ENCODE measurements around the gene VPS9D1.
"Not testable (repeated sequence)": the region's sequence is repeated elsewhere in the genome, so short reads cannot be mapped to it uniquely, and the experiment has no call there.

Gene VPS9D1

DNA sequence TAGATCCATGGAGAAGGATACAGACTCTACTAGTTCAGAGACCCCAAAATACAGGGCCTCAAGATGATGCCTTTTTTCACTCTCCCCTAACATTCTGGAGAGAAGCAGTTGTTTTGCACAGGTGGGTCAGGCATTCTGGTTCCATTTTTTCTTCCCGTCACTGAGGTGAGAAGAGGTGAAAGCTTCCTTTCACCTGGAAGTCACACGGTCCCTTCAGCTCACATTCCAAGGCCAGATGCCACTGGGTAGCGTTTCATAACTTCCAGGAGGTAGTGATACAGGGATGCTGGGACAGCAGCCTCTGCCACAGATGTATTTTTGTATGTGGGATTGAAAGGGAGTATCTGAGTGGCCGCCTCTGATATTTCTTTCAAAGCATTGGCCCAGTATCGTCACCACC lies 32.3 kb downstream of the VPS9D1 start:
- Histone ChIP-seq H3K27me3 (ENCODE audit: control insufficient read depth in 1 of 2, insufficient read depth in 2 of 2, low read length in 2 of 2) (no peaks in the 10 kb centered on the region), H3K27ac (ENCODE audit: low read depth, low read length) (no peak overlapping the region), H3K36me3 (ENCODE audit: insufficient read depth, low read length) (peaks cover 29% of the 10 kb centered on the region), H3K9me3 (ENCODE audit: low read length) (no peaks in the 10 kb centered on the region), H3K4me3 (ENCODE audit: low read depth in 1 of 2, low read length in 2 of 2) (no peak overlapping the region), H3K4me1 (ENCODE audit: insufficient read depth, low read length) (peaks cover 7% of the 10 kb centered on the region), H3K9ac (ENCODE audit: low read length) (no peak overlapping the region)

- Histone ChIP-seq H3K4me1 (ENCODE audit: insufficient read depth, low read length) (peaks cover 7% of the 10 kb centered on the region), H3K27me3 (ENCODE audit: control insufficient read depth in 1 of 2, insufficient read depth in 2 of 2, low read length in 2 of 2) (no peaks in the 10 kb centered on the region), H3K9ac (ENCODE audit: low read length) (peak overlapping the region; percentile 19), H3K9me3 (ENCODE audit: low read length) (no peaks in the 10 kb centered on the region), H3K4me3 (ENCODE audit: low read depth in 1 of 2, low read length in 2 of 2) (peak overlapping the region; percentile 76 to 78), H3K36me3 (ENCODE audit: insufficient read depth, low read length) (peaks cover 24% of the 10 kb centered on the region), H3K27ac (ENCODE audit: low read depth, low read length) (peak overlapping the region; percentile 87)
Observed at GRCh38 chr16:89687092-89687940, 33.4 kb downstream of the VPS9D1 start.

DNA sequence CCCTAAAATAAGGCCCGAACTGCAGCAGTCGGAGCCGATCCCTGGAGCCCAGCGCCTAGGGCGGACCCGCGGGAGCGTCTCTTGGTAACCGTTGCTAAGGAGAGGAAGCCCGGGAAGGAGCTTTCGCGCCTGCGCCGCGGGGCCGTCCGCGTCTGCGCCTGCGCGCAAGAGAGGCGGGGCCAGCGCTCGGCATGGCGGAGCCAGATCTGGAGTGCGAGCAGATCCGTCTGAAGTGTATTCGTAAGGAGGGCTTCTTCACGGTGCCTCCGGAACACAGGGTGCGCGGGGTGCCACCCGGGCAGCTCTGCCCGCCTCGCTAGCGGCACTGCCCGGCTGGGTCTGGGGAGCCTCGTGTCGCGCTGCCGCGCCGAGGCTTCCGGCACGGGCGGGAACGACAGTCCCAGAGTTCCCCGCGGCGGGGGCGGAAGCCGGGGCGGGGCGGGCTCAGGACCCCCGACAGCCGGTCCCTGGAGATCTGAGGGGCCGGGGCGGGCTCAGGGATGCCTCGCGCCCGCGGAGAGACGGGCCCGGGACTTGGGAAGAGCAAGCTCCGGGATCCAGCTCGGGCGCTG lies 34.1 kb downstream of the VPS9D1 start, which contains the start of gene CDK10:
Gene CDK10 (plus strand): TSS at position 170 of the 572 bp plus-strand sequence. CDS start 22 bp downstream, at position 192.
- H3K9ac ChIP-seq (ENCODE audit: low read length) = peak within 1 kb of the TSS; percentile 19
- peaks cover 17% of the 10 kb centered on the region for H3K36me3 ChIP-seq (ENCODE audit: insufficient read depth, low read length)
- H3K4me3 ChIP-seq (ENCODE audit: low read depth in 1 of 2, low read length in 2 of 2) = peak within 1 kb of the TSS; percentile 76 to 78
- peak within 1 kb of the TSS; percentile 87 for H3K27ac ChIP-seq (ENCODE audit: low read depth, low read length)
- H3K4me1 ChIP-seq (ENCODE audit: insufficient read depth, low read length) = peaks cover 7% of the 10 kb centered on the region
- H3K9me3 ChIP-seq (ENCODE audit: low read length) = no peaks in the 10 kb centered on the region
- H3K27me3 ChIP-seq (ENCODE audit: control insufficient read depth in 1 of 2, insufficient read depth in 2 of 2, low read length in 2 of 2) = no peaks in the 10 kb centered on the region

- H3K4me3 ChIP-seq (ENCODE audit: low read depth in 1 of 2, low read length in 2 of 2) = no peak overlapping the region
- H3K27ac ChIP-seq (ENCODE audit: low read depth, low read length) = no peak overlapping the region
- peaks cover 7% of the 10 kb centered on the region for H3K4me1 ChIP-seq (ENCODE audit: insufficient read depth, low read length)
- no peaks in the 10 kb centered on the region for H3K27me3 ChIP-seq (ENCODE audit: control insufficient read depth in 1 of 2, insufficient read depth in 2 of 2, low read length in 2 of 2)
- H3K9ac ChIP-seq (ENCODE audit: low read length) = no peak overlapping the region
- no peaks in the 10 kb centered on the region for H3K9me3 ChIP-seq (ENCODE audit: low read length)
- peaks cover 12% of the 10 kb centered on the region for H3K36me3 ChIP-seq (ENCODE audit: insufficient read depth, low read length)
Observed at GRCh38 chr16:89685916-89686315, 34.8 kb downstream of the VPS9D1 start.

- no peaks in the 10 kb centered on the region for H3K4me1 ChIP-seq (ENCODE audit: insufficient read depth, low read length)
- no peaks in the 10 kb centered on the region for H3K36me3 ChIP-seq (ENCODE audit: insufficient read depth, low read length)
- no peak overlapping the region for H3K4me3 ChIP-seq (ENCODE audit: low read depth in 1 of 2, low read length in 2 of 2)
Observed at GRCh38 chr16:89678258-89678657, 42.4 kb downstream of the VPS9D1 start.

DNA sequence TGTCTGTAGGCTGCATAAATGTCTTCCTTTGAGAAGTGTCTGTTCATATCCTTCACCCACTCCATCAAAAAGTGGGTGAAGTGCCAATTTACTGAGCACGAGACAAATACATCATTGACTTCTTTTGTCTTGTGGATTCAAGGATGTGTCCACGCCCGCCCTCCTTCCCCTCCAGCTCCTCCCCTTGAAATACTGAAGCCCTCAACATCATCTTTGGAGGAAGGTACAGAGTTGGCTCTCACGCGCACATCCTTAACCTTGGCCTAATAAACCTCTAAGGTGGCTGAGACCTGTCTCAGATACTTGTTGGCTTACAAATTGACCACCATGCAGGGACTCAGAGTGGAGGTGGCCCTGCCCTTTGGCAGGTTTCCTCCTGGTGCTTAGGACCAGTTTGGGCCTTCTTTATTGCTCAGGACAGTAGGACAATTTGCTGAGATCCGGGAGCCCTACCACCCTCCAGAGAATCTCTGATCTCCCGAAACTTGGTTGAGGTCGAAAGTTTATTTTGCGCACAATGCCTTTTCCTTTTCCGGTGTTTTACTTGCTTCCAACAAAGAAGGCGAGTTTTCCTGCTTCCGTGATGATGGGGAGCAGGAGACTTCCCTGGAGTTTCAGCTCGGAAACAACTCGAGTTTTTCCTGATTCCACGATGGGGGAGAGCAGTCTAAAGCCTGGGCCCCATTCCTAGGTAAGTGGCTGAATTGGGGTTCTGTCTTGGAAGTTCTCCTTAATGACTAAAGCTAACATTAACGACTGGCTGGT lies 48.3 kb downstream of the VPS9D1 start:
- Histone ChIP-seq H3K36me3 (ENCODE audit: insufficient read depth, low read length) (no peaks in the 10 kb centered on the region), H3K9ac (ENCODE audit: low read length) (no peak overlapping the region), H3K27me3 (ENCODE audit: control insufficient read depth in 1 of 2, insufficient read depth in 2 of 2, low read length in 2 of 2) (no peaks in the 10 kb centered on the region), H3K27ac (ENCODE audit: low read depth, low read length) (no peak overlapping the region), H3K9me3 (ENCODE audit: low read length) (no peaks in the 10 kb centered on the region), H3K4me1 (ENCODE audit: insufficient read depth, low read length) (no peaks in the 10 kb centered on the region), H3K4me3 (ENCODE audit: low read depth in 1 of 2, low read length in 2 of 2) (no peak overlapping the region)

More at GRCh38 chr16:89678258-89678657, 42.4 kb downstream of the VPS9D1 start:
- Histone ChIP-seq H3K9me3 (ENCODE audit: low read length) (no peaks in the 10 kb centered on the region), H3K27ac (ENCODE audit: low read depth, low read length) (no peak overlapping the region), H3K27me3 (ENCODE audit: control insufficient read depth in 1 of 2, insufficient read depth in 2 of 2, low read length in 2 of 2) (no peaks in the 10 kb centered on the region), H3K9ac (ENCODE audit: low read length) (no peak overlapping the region)

GRCh38 chr16:89671565-89671964 lies 49.1 kb downstream of the VPS9D1 start:
- H3K4me3 ChIP-seq (ENCODE audit: low read depth in 1 of 2, low read length in 2 of 2); H3K9me3 ChIP-seq (ENCODE audit: low read length); H3K9ac ChIP-seq (ENCODE audit: low read length); H3K27me3 ChIP-seq (ENCODE audit: control insufficient read depth in 1 of 2, insufficient read depth in 2 of 2, low read length in 2 of 2); H3K4me1 ChIP-seq (ENCODE audit: insufficient read depth, low read length); H3K27ac ChIP-seq (ENCODE audit: low read depth, low read length); H3K36me3 ChIP-seq (ENCODE audit: insufficient read depth, low read length): not testable (repeated sequence)

GRCh38 chr16:89670496-89671431 lies 49.9 kb downstream of the VPS9D1 start:
- H3K36me3 ChIP-seq (ENCODE audit: insufficient read depth, low read length) = no peaks in the 10 kb centered on the region
- no peak overlapping the region for H3K4me3 ChIP-seq (ENCODE audit: low read depth in 1 of 2, low read length in 2 of 2)
- no peaks in the 10 kb centered on the region for H3K4me1 ChIP-seq (ENCODE audit: insufficient read depth, low read length)
- H3K9me3 ChIP-seq (ENCODE audit: low read length) = no peaks in the 10 kb centered on the region
- no peak overlapping the region for H3K9ac ChIP-seq (ENCODE audit: low read length)
- H3K27me3 ChIP-seq (ENCODE audit: control insufficient read depth in 1 of 2, insufficient read depth in 2 of 2, low read length in 2 of 2) = no peaks in the 10 kb centered on the region
- no peak overlapping the region for H3K27ac ChIP-seq (ENCODE audit: low read depth, low read length)

GRCh38 chr16:89669755-89670154 lies 50.9 kb downstream of the VPS9D1 start:
- Histone ChIP-seq H3K9ac (ENCODE audit: low read length) (no peak overlapping the region), H3K36me3 (ENCODE audit: insufficient read depth, low read length) (no peaks in the 10 kb centered on the region), H3K9me3 (ENCODE audit: low read length) (no peaks in the 10 kb centered on the region), H3K4me1 (ENCODE audit: insufficient read depth, low read length) (no peaks in the 10 kb centered on the region), H3K27me3 (ENCODE audit: control insufficient read depth in 1 of 2, insufficient read depth in 2 of 2, low read length in 2 of 2) (no peaks in the 10 kb centered on the region), H3K4me3 (ENCODE audit: low read depth in 1 of 2, low read length in 2 of 2) (no peak overlapping the region), H3K27ac (ENCODE audit: low read depth, low read length) (no peak overlapping the region)

- Histone ChIP-seq H3K9ac (ENCODE audit: low read length) (no peak overlapping the region), H3K27me3 (ENCODE audit: control insufficient read depth in 1 of 2, insufficient read depth in 2 of 2, low read length in 2 of 2) (no peaks in the 10 kb centered on the region), H3K36me3 (ENCODE audit: insufficient read depth, low read length) (no peaks in the 10 kb centered on the region), H3K9me3 (ENCODE audit: low read length) (no peaks in the 10 kb centered on the region), H3K27ac (ENCODE audit: low read depth, low read length) (no peak overlapping the region), H3K4me1 (ENCODE audit: insufficient read depth, low read length) (no peaks in the 10 kb centered on the region), H3K4me3 (ENCODE audit: low read depth in 1 of 2, low read length in 2 of 2) (no peak overlapping the region)
Observed at GRCh38 chr16:89668790-89669158, 51.9 kb downstream of the VPS9D1 start.

Measured in muscle layer of colon (tissue), 2 donors.